ENCODE results near the gene KCNC1.

- TF ChIP-seq CTCF (IDR thresholded peaks at IDR 0.05): no peak
- TF ChIP-seq POLR2AphosphoS5 (IDR thresholded peaks at IDR 0.05): no peak
- no peak for TF ChIP-seq POLR2A (IDR thresholded peaks at IDR 0.05)
These were observed 39.1 kb downstream of the KCNC1 start for GRCh38 chr11:17773674-17774073.
